Stimulated activated CD8-positive, alpha-beta memory T cell treated with anti-CD3 and anti-CD28 coated beads, Interleukin-4, amount 100 ng/mL, for 48 hours (primary cell): ENCODE data around the gene GDF15.

Experiments used
- DNase-seq: peaks from one replicate; pipeline ENCODE4 v3.0.0-alpha.2; 2020

Gene GDF15

GRCh38 chr19:18433015-18433691 is 47.2 kb downstream of the GDF15 start:
- DNase-seq: no peak

- no peak for DNase-seq
These were observed 47.9 kb downstream of the GDF15 start for GRCh38 chr19:18433735-18434398.

- DNase-seq: no peak
These were observed 48.6 kb downstream of the GDF15 start for GRCh38 chr19:18434411-18435175.

GRCh38 chr19:18435178-18435841 is 49.4 kb downstream of the GDF15 start:
- no peak for DNase-seq

- no peak for DNase-seq
These were observed 50.1 kb downstream of the GDF15 start for GRCh38 chr19:18435842-18436670.

- peak; percentile 88 for DNase-seq
These were observed 50.9 kb downstream of the GDF15 start for GRCh38 chr19:18436671-18437490.

- DNase-seq: peak; percentile 75
These were observed 51.8 kb downstream of the GDF15 start, which contains the start of gene ISYNA1 for GRCh38 chr19:18437491-18438330. ISYNA1 (minus strand) TSS chr19:18438133; CDS start chr19:18437979, 154 bp downstream.

GRCh38 chr19:18438331-18439024 is 52.5 kb downstream of the GDF15 start:
- no peak for DNase-seq
